Keratinocyte (primary cell): ENCODE data around the gene ZNF33A.

Experiments
- EZH2 ChIP-seq: IDR thresholded peaks from one replicate; pipeline ENCODE4 v1.6.1; 2012; ENCODE audit warnings: inconsistent platforms, mild to moderate bottlenecking, low read length, moderate library complexity
- TF ChIP-seq, protein P1 (sequence below), 3 experiments: IDR thresholded peaks in 1 of 3; conservative IDR thresholded peaks in 1 of 3; optimal IDR thresholded peaks in 1 of 3; 2 replicates in 2 of 3; 3 replicates in 1 of 3; pipeline versions ENCODE3 to v1.5.1; 2011; ENCODE audit warnings: low read length in 3 of 3, mild to moderate bottlenecking in 3 of 3, moderate library complexity in 2 of 3, control low read depth in 1 of 3, inconsistent platforms in 1 of 3; ENCODE audit not compliant: insufficient read depth in 2 of 3; ENCODE audit errors: extremely low read depth in 1 of 3

GRCh38 chr10:38094158-38094926 lies 83.9 kb downstream of the ZNF33A start, which contains the start of gene ZNF37A:
- TF ChIP-seq, protein P1, sequence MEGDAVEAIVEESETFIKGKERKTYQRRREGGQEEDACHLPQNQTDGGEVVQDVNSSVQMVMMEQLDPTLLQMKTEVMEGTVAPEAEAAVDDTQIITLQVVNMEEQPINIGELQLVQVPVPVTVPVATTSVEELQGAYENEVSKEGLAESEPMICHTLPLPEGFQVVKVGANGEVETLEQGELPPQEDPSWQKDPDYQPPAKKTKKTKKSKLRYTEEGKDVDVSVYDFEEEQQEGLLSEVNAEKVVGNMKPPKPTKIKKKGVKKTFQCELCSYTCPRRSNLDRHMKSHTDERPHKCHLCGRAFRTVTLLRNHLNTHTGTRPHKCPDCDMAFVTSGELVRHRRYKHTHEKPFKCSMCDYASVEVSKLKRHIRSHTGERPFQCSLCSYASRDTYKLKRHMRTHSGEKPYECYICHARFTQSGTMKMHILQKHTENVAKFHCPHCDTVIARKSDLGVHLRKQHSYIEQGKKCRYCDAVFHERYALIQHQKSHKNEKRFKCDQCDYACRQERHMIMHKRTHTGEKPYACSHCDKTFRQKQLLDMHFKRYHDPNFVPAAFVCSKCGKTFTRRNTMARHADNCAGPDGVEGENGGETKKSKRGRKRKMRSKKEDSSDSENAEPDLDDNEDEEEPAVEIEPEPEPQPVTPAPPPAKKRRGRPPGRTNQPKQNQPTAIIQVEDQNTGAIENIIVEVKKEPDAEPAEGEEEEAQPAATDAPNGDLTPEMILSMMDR (optimal IDR thresholded peaks at IDR 0.05 in 1 of 3, IDR thresholded peaks at IDR 0.05 in 1 of 3, conservative IDR thresholded peaks at IDR 0.05 in 1 of 3; ENCODE audit: extremely low read depth in 1 of 3, insufficient read depth in 2 of 3, low read length in 3 of 3), result no peak
- no peak for TF ChIP-seq EZH2
